ENCODE measurements around the gene KRT7. TPM values are rescaled to one million over a fixed set of nuclear protein-coding genes. Genes with fewer than 3 reads are reported as not detected.

Gene KRT7
- total and polyA plus RNA-seq, 2 donors (not counting 1 experiment from before 2014, with no cell fraction given): not detected

- Histone ChIP-seq H3K4me2 (replicated peaks; ENCODE audit: low read depth, low read length, poor library complexity, severe bottlenecking) (no peak overlapping the region), H3K4me3 (ENCODE audit: control extremely low read depth in 1 of 5, extremely low read depth in 1 of 5, insufficient read depth in 1 of 5, low read depth in 2 of 5, low read length in 4 of 5) (no peak overlapping the region), H3K27me3 (replicated peaks in 1 of 4; ENCODE audit: control extremely low read depth in 1 of 4, control insufficient read depth in 3 of 4, insufficient read depth in 4 of 4, low read length in 3 of 4) (peaks cover 0 to 32% (median 7%) of the 10 kb centered on the region in 4 experiments), H3K9ac (ENCODE audit: low read length) (no peak overlapping the region), H2AFZ (ENCODE audit: insufficient read depth, low read depth, low read length, poor library complexity, severe bottlenecking) (no peak overlapping the region), H3K79me2 (ENCODE audit: control insufficient read depth, insufficient read depth, low read length) (no peaks in the 10 kb centered on the region), H3K27ac (ENCODE audit: low read length in 2 of 2) (no peak overlapping the region), H3K4me1 (ENCODE audit: control insufficient read depth in 2 of 2, insufficient read depth in 2 of 2, low read length in 2 of 2) (no peaks in the 10 kb centered on the region), H3K9me3 (ENCODE audit: control extremely low read depth in 1 of 3, control insufficient read depth in 2 of 3, insufficient read depth in 1 of 3, low read length in 2 of 3) (no peaks in the 10 kb centered on the region), H4K20me1 (ENCODE audit: control insufficient read depth, insufficient read depth, low read length, poor library complexity, severe bottlenecking) (no peaks in the 10 kb centered on the region), H3K36me3 (replicated peaks in 1 of 2; ENCODE audit: control extremely low read depth in 1 of 2, control insufficient read depth in 1 of 2, extremely low read depth in 1 of 2, insufficient read depth in 2 of 2, low read length in 1 of 2) (no peaks in the 10 kb centered on the region)
- TF ChIP-seq EZH2 (IDR thresholded peaks at IDR 0.05; ENCODE audit: borderline replicate concordance, insufficient read depth, low read depth, low read length, poor library complexity, severe bottlenecking) (no peak), CTCF (IDR thresholded peaks at IDR 0.05) (no peak)
- 93% methylated on average over 8 of the region's 10 CpGs for WGBS (ENCODE audit: insufficient coverage)
- peaks cover 2% of the 10 kb centered on the region for H3K4me1 Mint-ChIP-seq
- H3K27ac Mint-ChIP-seq: no peak overlapping the region
- no peak for DNase-seq
- no peak for ATAC-seq (ENCODE audit: low read depth)
- no peaks in the 10 kb centered on the region for H3K9me3 Mint-ChIP-seq (ENCODE audit: insufficient read depth)
- CTCF ChIA-PET: interaction anchor here (1.1 kb wide), 1 partner anchor 17 kb away, joined by 3 read pairs; no protein-coding TSS in a partner anchor
- POLR2A ChIA-PET: no interaction called here
- peaks cover 49% of the 10 kb centered on the region for H3K27me3 Mint-ChIP-seq
- H3K4me3 Mint-ChIP-seq: no peak overlapping the region
- intact Hi-C loops (cut with micrococcal nuclease): no loop called here
These were observed 21.3 kb downstream of the KRT7 start for GRCh38 chr12:52254180-52254964.

GRCh38 chr12:52254965-52255751, 22.1 kb downstream of the KRT7 start:
- Histone ChIP-seq H3K9ac (ENCODE audit: low read length) (no peak overlapping the region), H3K27me3 (replicated peaks in 1 of 4; ENCODE audit: control extremely low read depth in 1 of 4, control insufficient read depth in 3 of 4, insufficient read depth in 4 of 4, low read length in 3 of 4) (peaks cover 0 to 34% (median 5%) of the 10 kb centered on the region in 4 experiments), H3K4me1 (ENCODE audit: control insufficient read depth in 2 of 2, insufficient read depth in 2 of 2, low read length in 2 of 2) (no peaks in the 10 kb centered on the region), H3K27ac (ENCODE audit: low read length in 2 of 2) (no peak overlapping the region), H3K4me3 (ENCODE audit: control extremely low read depth in 1 of 5, extremely low read depth in 1 of 5, insufficient read depth in 1 of 5, low read depth in 2 of 5, low read length in 4 of 5) (no peak overlapping the region), H4K20me1 (ENCODE audit: control insufficient read depth, insufficient read depth, low read length, poor library complexity, severe bottlenecking) (no peaks in the 10 kb centered on the region), H3K79me2 (ENCODE audit: control insufficient read depth, insufficient read depth, low read length) (no peaks in the 10 kb centered on the region), H2AFZ (ENCODE audit: insufficient read depth, low read depth, low read length, poor library complexity, severe bottlenecking) (no peak overlapping the region), H3K9me3 (ENCODE audit: control extremely low read depth in 1 of 3, control insufficient read depth in 2 of 3, insufficient read depth in 1 of 3, low read length in 2 of 3) (no peaks in the 10 kb centered on the region), H3K36me3 (replicated peaks in 1 of 2; ENCODE audit: control extremely low read depth in 1 of 2, control insufficient read depth in 1 of 2, extremely low read depth in 1 of 2, insufficient read depth in 2 of 2, low read length in 1 of 2) (no peaks in the 10 kb centered on the region), H3K4me2 (replicated peaks; ENCODE audit: low read depth, low read length, poor library complexity, severe bottlenecking) (no peak overlapping the region)
- CTCF ChIA-PET: no interaction called here
- no peak overlapping the region for H3K27ac Mint-ChIP-seq
- DNase-seq: no peak
- no CpG with 5 or more reads among the region's 7 CpGs for WGBS (ENCODE audit: insufficient coverage)
- H3K4me3 Mint-ChIP-seq: no peak overlapping the region
- no peaks in the 10 kb centered on the region for H3K9me3 Mint-ChIP-seq (ENCODE audit: insufficient read depth)
- no peak for ATAC-seq (ENCODE audit: low read depth)
- TF ChIP-seq CTCF (IDR thresholded peaks at IDR 0.05) (no peak), EZH2 (IDR thresholded peaks at IDR 0.05; ENCODE audit: borderline replicate concordance, insufficient read depth, low read depth, low read length, poor library complexity, severe bottlenecking) (no peak)
- intact Hi-C loops (cut with micrococcal nuclease): no loop called here
- POLR2A ChIA-PET: no interaction called here
- peaks cover 49% of the 10 kb centered on the region for H3K27me3 Mint-ChIP-seq
- H3K4me1 Mint-ChIP-seq: no peaks in the 10 kb centered on the region
